Tibial artery (tissue), 4 donors: ENCODE measurements around the gene CCDC24.
A peak's percentile ranks its signal among the peaks of the same experiment; 100 is the strongest.

Experiments used
- DNase-seq, 2 donors: peaks; one replicate each; pipeline ENCODE4 v3.0.0-alpha.2; 2019
- H3K27ac ChIP-seq, 2 donors: fragments of 200-600 bp; sonication (generic) in 1 of 2; 1 replicate in 1 of 2; 2 replicates in 1 of 2; pipeline ENCODE4 v1.5.1; 2018 to 2019; ENCODE audit warnings: mild to moderate bottlenecking in 1 of 2
- H3K27me3 ChIP-seq, 2 donors: fragments of 200-600 bp; sonication (generic) in 1 of 2; one replicate each; pipeline versions ENCODE4 v1.5.1 to v1.6.0; 2016 to 2019
- H3K36me3 ChIP-seq, 3 donors: fragments of 200-600 bp; sonication (generic) in 2 of 3; one replicate each; pipeline ENCODE4 v1.5.1; 2016 to 2019; ENCODE audit warnings: mild to moderate bottlenecking in 2 of 3
- H3K4me1 ChIP-seq, 4 donors: fragments of 200-600 bp; sonication (generic) in 2 of 4; 1 replicate in 3 of 4; 2 replicates in 1 of 4; pipeline ENCODE4 v1.5.1; 2016 to 2019
- H3K4me3 ChIP-seq, 2 donors: fragments of 200-600 bp; sonication (generic) in 1 of 2; 1 replicate in 1 of 2; 2 replicates in 1 of 2; pipeline ENCODE4 v1.5.1; 2018 to 2019; ENCODE audit warnings: mild to moderate bottlenecking in 2 of 2
- H3K9me3 ChIP-seq, 3 donors: fragments of 200-600 bp; sonication (generic) in 1 of 3; one replicate each; pipeline ENCODE4 v1.5.1; 2016 to 2019
- intact Hi-C: fragments of 100-400 bp; cut with DNase I; formaldehyde crosslinking; loops from one replicate; pipeline ENCODE4 v1.15.0; 2023; ENCODE audit warnings: low total_unique reads
- TF ChIP-seq, protein P1 (sequence below), 2 experiments: fragments of 200-600 bp in 1 of 2; fragments of 450-650 bp in 1 of 2; IDR thresholded peaks; one replicate each; pipeline ENCODE4 v1.5.1; 2017 to 2019; ENCODE audit warnings: antibody characterized with exemption in 2 of 2, mild to moderate bottlenecking in 1 of 2, moderate library complexity in 1 of 2

Gene CCDC24

DNA sequence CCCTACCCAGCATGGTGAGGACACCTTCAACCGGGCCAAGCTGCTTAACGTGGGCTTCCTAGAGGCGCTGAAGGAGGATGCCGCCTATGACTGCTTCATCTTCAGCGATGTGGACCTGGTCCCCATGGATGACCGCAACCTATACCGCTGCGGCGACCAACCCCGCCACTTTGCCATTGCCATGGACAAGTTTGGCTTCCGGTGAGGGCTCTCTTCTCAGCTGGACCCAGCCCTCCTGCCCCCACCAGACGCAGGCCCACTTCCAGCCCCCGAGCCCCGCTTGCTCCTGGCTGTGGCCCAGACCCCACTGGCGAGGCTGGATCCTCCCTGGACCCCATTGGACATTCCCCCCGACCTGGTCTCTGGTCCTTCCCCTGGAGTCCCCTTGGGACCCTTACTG lies 6.5 kb upstream of the CCDC24 start:
- intact Hi-C loops, result no loop called here

DNA sequence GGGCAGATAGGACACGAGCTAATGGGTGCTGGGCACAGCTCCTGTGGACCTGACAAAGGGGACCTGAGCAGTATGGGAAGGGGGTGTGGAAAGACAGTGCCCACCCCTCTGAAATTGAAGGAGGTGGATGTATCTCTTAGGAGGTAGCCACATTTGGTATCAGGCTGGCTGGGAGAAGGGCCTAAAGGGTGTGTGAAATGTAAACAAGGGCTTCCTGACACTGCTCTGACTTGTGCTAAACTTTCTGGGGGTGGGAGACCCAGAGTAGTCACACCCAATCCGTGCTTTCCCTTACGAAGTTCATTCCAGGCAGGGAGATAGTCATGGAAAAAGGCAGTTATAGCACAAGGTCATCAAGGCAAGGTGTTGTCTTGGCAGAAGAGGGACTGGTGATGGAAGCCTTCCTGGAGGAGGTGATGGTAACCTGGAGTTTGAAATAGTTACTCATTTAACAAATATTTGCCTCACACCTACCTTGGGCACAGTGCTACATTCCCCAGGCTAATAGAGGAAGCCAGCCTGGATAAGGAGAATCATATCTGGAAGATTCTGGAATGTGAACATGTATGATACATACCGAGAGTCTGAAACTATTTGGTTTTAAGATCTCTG lies 5.3 kb upstream of the CCDC24 start:
- DNase-seq, result no peak
- peaks cover 4 to 9% (median 7%) of the 10 kb centered on the region in 4 donors for H3K4me1 ChIP-seq
- H3K27me3 ChIP-seq, result no peaks in the 10 kb centered on the region
- peaks cover 0 to 26% (median 6%) of the 10 kb centered on the region in 3 donors for H3K36me3 ChIP-seq
- H3K27ac ChIP-seq, result no peak overlapping the region
- H3K9me3 ChIP-seq, result no peaks in the 10 kb centered on the region
- no peak overlapping the region for H3K4me3 ChIP-seq
- TF ChIP-seq, protein P1, sequence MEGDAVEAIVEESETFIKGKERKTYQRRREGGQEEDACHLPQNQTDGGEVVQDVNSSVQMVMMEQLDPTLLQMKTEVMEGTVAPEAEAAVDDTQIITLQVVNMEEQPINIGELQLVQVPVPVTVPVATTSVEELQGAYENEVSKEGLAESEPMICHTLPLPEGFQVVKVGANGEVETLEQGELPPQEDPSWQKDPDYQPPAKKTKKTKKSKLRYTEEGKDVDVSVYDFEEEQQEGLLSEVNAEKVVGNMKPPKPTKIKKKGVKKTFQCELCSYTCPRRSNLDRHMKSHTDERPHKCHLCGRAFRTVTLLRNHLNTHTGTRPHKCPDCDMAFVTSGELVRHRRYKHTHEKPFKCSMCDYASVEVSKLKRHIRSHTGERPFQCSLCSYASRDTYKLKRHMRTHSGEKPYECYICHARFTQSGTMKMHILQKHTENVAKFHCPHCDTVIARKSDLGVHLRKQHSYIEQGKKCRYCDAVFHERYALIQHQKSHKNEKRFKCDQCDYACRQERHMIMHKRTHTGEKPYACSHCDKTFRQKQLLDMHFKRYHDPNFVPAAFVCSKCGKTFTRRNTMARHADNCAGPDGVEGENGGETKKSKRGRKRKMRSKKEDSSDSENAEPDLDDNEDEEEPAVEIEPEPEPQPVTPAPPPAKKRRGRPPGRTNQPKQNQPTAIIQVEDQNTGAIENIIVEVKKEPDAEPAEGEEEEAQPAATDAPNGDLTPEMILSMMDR (IDR thresholded peaks at IDR 0.05), result no peak
- intact Hi-C loops, result no loop called here

More for the DNA sequence above, 6.5 kb upstream of the CCDC24 start:
- no peak for DNase-seq
- no peak overlapping the region for H3K4me3 ChIP-seq
- peaks cover 0 to 11% (median 10%) of the 10 kb centered on the region in 4 donors for H3K4me1 ChIP-seq
- H3K9me3 ChIP-seq, result no peaks in the 10 kb centered on the region
- peaks cover 0 to 26% (median 6%) of the 10 kb centered on the region in 3 donors for H3K36me3 ChIP-seq
- no peak overlapping the region for H3K27ac ChIP-seq
- no peaks in the 10 kb centered on the region for H3K27me3 ChIP-seq
- TF ChIP-seq, protein P1 (IDR thresholded peaks at IDR 0.05), result no peak

- Histone ChIP-seq H3K4me1 (peaks cover 6 to 10% (median 7%) of the 10 kb centered on the region in 4 donors), H3K9me3 (no peaks in the 10 kb centered on the region), H3K27me3 (no peaks in the 10 kb centered on the region), H3K4me3 (no peak overlapping the region), H3K27ac (no peak overlapping the region), H3K36me3 (peaks cover 0 to 26% (median 6%) of the 10 kb centered on the region in 3 donors)
- intact Hi-C loops, result no loop called here
- TF ChIP-seq, protein P1 (IDR thresholded peaks at IDR 0.05), result no peak
- no peak for DNase-seq
Measured at GRCh38 chr1:43986712-43987111, 4.7 kb upstream of the CCDC24 start.

GRCh38 chr1:43987159-43987902 lies 4.1 kb upstream of the CCDC24 start:
- intact Hi-C loops, result no loop called here
- H3K4me3 ChIP-seq, result no peak overlapping the region
- H3K4me1 ChIP-seq, result peaks cover 7 to 16% (median 12%) of the 10 kb centered on the region in 4 donors
- TF ChIP-seq, protein P1 (IDR thresholded peaks at IDR 0.05), result no peak
- DNase-seq, result no peak
- H3K27me3 ChIP-seq, result no peaks in the 10 kb centered on the region
- H3K36me3 ChIP-seq, result peaks cover 0 to 26% (median 6%) of the 10 kb centered on the region in 3 donors
- H3K27ac ChIP-seq, result no peak overlapping the region
- H3K9me3 ChIP-seq, result no peaks in the 10 kb centered on the region

GRCh38 chr1:43990271-43991199 lies 864 bp upstream of the CCDC24 start:
- Histone ChIP-seq H3K27ac (peak overlapping the region; percentile 69 to 79), H3K4me1 (peaks cover 7 to 16% (median 12%) of the 10 kb centered on the region in 4 donors), H3K27me3 (no peaks in the 10 kb centered on the region), H3K36me3 (peaks cover 0 to 7% (median 0%) of the 10 kb centered on the region in 3 donors), H3K9me3 (no peaks in the 10 kb centered on the region), H3K4me3 (peak overlapping the region; percentile 64 to 66)
- TF ChIP-seq, protein P1 (IDR thresholded peaks at IDR 0.05), result no peak
- DNase-seq, result no peak
- intact Hi-C loops, result no loop called here
